Measurements from ENCODE around the gene S100A13.

DNA sequence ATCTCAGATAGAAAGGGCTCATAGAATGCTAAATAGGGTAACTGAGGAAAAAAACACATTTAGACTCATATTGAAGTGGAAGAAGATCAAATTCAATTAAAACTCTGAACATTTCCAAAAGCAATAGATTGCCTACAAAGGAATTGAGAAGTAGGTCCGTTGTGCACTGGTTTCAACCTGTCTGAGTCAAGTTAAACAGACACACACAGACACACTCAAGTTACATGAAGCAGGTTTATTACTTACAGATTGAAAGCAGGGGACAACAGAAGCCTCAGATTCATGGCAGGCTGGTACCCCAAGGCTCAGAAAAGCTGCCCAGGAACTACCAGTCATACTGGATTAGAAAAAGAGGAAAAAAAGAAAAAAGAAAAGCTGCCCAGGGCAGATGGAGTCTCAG, 41.0 kb downstream of the S100A13 start:
- TF ChIP-seq, protein P1, sequence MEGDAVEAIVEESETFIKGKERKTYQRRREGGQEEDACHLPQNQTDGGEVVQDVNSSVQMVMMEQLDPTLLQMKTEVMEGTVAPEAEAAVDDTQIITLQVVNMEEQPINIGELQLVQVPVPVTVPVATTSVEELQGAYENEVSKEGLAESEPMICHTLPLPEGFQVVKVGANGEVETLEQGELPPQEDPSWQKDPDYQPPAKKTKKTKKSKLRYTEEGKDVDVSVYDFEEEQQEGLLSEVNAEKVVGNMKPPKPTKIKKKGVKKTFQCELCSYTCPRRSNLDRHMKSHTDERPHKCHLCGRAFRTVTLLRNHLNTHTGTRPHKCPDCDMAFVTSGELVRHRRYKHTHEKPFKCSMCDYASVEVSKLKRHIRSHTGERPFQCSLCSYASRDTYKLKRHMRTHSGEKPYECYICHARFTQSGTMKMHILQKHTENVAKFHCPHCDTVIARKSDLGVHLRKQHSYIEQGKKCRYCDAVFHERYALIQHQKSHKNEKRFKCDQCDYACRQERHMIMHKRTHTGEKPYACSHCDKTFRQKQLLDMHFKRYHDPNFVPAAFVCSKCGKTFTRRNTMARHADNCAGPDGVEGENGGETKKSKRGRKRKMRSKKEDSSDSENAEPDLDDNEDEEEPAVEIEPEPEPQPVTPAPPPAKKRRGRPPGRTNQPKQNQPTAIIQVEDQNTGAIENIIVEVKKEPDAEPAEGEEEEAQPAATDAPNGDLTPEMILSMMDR (IDR thresholded peaks at IDR 0.05): no peak
- no peak for TF ChIP-seq POLR2A (IDR thresholded peaks at IDR 0.05)
